ENCODE measurements around the gene CUBN. TPM values are rescaled to one million over a fixed set of nuclear protein-coding genes. Genes with fewer than 3 reads are reported as not detected.

Gene CUBN
- total and polyA plus RNA-seq, 7 experiments from 2014 or later = 0.39 to 17.5 (median 7.0) TPM

DNA sequence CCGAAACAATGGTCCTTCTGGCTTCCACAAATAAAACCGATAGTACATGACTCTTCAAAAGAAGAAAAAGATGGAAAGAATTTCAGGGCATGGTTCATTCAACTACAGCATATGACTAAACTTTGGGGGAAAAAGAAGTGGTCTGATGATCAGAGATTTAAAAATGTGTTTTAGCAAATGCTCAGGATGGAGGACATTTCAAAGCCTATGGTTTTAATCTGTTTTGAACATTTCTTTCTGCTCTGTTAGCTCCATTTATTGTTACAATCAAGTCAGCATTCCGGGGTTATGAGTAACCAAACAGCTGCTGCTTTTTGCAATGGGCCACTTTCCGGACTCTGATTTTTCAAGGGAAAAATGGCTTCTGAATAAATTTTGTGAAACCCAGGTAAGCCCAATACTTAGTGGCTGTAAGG lies 142.4 kb downstream of the CUBN start:
- ATAC-seq (no peak), DNase-seq (no peak)
- Histone ChIP-seq H3K27me3 (ENCODE audit: control insufficient read depth in 2 of 2, insufficient read depth in 2 of 2, low read length in 2 of 2) (no peaks in the 10 kb centered on the region), H3K36me3 (ENCODE audit: control insufficient read depth in 2 of 3, insufficient read depth in 3 of 3, low read length in 3 of 3) (no peaks in the 10 kb centered on the region), H3K27ac (ENCODE audit: low read depth, low read length) (no peak overlapping the region), H3K9me3 (ENCODE audit: control insufficient read depth in 2 of 3, low read length in 3 of 3) (no peaks in the 10 kb centered on the region), H3K4me3 (ENCODE audit: low read length) (no peak overlapping the region), H3K4me1 (ENCODE audit: control insufficient read depth in 2 of 2, insufficient read depth in 2 of 2, low read length in 2 of 2) (no peaks in the 10 kb centered on the region)
- Mint-ChIP-seq H3K27ac (peak overlapping the region in 1 of 9 donors; percentile 3), H3K9me3 (peaks cover 0 to 2% (median 0%) of the 10 kb centered on the region in 11 donors), H3K4me1 (peaks cover 0 to 6% (median 0%) of the 10 kb centered on the region in 7 donors), H3K27me3 (peaks cover 0 to 3% (median 0%) of the 10 kb centered on the region in 5 donors), H3K4me3 (no peak overlapping the region), H3K36me3 (peaks cover 0 to 34% (median 14%) of the 10 kb centered on the region in 5 donors)
- intact Hi-C loops (cut with micrococcal nuclease) = no loop called here
- ChIA-PET CTCF (interaction anchor here (0.7 to 1.2 kb wide), 3 partner anchors 29 to 38 kb away, joined by 3 read pairs; no protein-coding TSS in a partner anchor), POLR2A (no interaction called here)

DNA sequence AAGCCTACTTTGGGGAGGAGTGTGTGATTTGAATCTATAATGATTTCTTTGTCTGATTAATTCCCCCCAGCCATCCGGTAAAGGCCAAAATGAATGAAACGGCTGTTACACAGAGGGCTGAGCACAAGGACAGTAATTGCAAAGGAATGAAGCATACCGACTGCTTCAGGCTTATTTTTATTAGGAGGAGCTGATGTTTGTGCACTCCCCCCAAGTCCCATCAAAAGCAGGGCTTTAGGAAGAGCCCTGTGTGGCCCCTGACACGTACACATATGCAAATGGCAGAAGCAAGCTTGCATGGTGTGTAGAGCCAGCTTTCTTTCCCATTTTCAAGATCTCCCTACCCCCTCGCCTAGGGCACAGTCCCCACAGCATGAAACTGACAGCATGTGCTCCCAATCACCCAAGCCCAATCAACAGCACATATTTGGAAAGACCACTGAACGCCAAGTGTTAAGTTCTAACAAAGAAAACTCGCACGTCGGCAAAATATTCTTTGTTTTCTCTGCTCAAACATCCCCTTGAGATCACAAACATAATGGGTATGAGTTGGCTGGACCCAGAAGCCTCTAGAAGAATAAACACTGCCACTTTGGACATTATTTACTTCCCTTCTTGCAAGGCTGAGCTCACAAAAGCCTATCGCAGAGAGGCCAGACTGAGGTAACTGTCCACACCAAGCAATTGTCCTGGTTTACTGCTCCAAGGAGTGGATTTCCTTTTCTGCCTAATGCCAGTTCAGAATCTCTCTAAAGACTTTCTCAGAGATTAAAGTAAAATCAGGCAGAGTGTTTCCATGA lies 143.0 kb downstream of the CUBN start:
- Histone ChIP-seq H3K4me3 (ENCODE audit: low read length) (no peak overlapping the region), H3K4me1 (ENCODE audit: control insufficient read depth in 2 of 2, insufficient read depth in 2 of 2, low read length in 2 of 2) (no peaks in the 10 kb centered on the region), H3K27ac (ENCODE audit: low read depth, low read length) (no peak overlapping the region), H3K36me3 (ENCODE audit: control insufficient read depth in 2 of 3, insufficient read depth in 3 of 3, low read length in 3 of 3) (no peaks in the 10 kb centered on the region), H3K9me3 (ENCODE audit: control insufficient read depth in 2 of 3, low read length in 3 of 3) (no peaks in the 10 kb centered on the region), H3K27me3 (ENCODE audit: control insufficient read depth in 2 of 2, insufficient read depth in 2 of 2, low read length in 2 of 2) (no peaks in the 10 kb centered on the region)
- no peak for ATAC-seq
- Mint-ChIP-seq H3K36me3 (peaks cover 0 to 40% (median 20%) of the 10 kb centered on the region in 5 donors), H3K4me1 (peaks cover 0 to 6% (median 0%) of the 10 kb centered on the region in 7 donors), H3K9me3 (peaks cover 0 to 2% (median 0%) of the 10 kb centered on the region in 11 donors), H3K27me3 (peaks cover 0 to 3% (median 0%) of the 10 kb centered on the region in 5 donors), H3K27ac (peak overlapping the region in 1 of 9 donors; percentile 3), H3K4me3 (no peak overlapping the region)
- DNase-seq = no peak
- intact Hi-C loops (cut with micrococcal nuclease) = no loop called here
- ChIA-PET CTCF (interaction anchor here (0.7 to 1.2 kb wide), 2 partner anchors 35 to 39 kb away, joined by 3 read pairs; no protein-coding TSS in a partner anchor), POLR2A (no interaction called here)

DNA sequence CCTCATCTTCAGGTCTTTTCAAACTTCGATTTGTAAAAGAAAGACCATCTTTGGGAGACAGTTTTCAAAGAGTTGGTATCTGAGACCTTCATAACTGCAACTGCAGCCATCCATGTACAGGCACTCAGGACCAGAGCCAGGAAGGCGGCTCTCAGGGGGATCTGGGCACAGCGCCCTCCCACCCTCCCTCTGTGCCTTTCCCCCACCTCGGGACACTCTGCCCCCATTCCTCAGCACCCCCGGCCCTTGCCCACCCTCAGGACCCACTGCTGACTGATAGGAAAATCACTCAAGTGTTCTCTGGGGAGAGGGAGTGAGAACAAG lies 143.6 kb downstream of the CUBN start:
- CTCF ChIA-PET = no interaction called here
- ATAC-seq (no peak), DNase-seq (no peak)
- POLR2A ChIA-PET = no interaction called here
- no peak overlapping the region for H3K27ac ChIP-seq (ENCODE audit: low read depth, low read length)
- intact Hi-C loops (cut with micrococcal nuclease) = no loop called here
- no peaks in the 10 kb centered on the region for H3K36me3 ChIP-seq (ENCODE audit: control insufficient read depth in 2 of 3, insufficient read depth in 3 of 3, low read length in 3 of 3)
- no peaks in the 10 kb centered on the region for H3K27me3 ChIP-seq (ENCODE audit: control insufficient read depth in 2 of 2, insufficient read depth in 2 of 2, low read length in 2 of 2)
- no peaks in the 10 kb centered on the region for H3K4me1 ChIP-seq (ENCODE audit: control insufficient read depth in 2 of 2, insufficient read depth in 2 of 2, low read length in 2 of 2)
- Mint-ChIP-seq H3K9me3 (no peaks in the 10 kb centered on the region), H3K4me1 (peaks cover 0 to 10% (median 0%) of the 10 kb centered on the region in 7 donors), H3K36me3 (peaks cover 0 to 42% (median 21%) of the 10 kb centered on the region in 5 donors), H3K4me3 (no peak overlapping the region), H3K27me3 (peaks cover 0 to under 1% (median 0%) of the 10 kb centered on the region in 5 donors), H3K27ac (no peak overlapping the region)
- H3K9me3 ChIP-seq (ENCODE audit: control insufficient read depth in 2 of 3, low read length in 3 of 3) = no peaks in the 10 kb centered on the region
- no peak overlapping the region for H3K4me3 ChIP-seq (ENCODE audit: low read length)

DNA sequence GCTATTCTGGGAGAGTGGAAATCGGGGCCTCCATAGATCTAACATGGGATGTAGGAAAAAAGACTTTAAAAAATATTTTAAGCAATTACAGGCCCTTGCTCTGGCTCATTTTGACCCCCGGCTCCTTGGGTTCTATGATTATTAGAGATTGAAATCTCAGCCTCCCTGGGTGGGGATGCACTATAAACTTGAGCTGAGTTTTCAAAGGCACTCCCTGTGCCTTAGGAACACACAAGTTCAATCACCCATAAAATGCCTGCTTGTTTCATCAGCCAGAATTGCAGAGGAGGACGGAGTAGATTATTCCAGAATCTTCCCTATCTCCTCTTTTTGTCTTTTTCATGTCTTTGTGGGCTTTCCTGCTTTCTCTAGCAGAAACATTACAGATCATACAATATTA lies 145.4 kb downstream of the CUBN start:
- intact Hi-C loops (cut with micrococcal nuclease) = no loop called here
- no peak overlapping the region for H3K27ac ChIP-seq (ENCODE audit: low read depth, low read length)
- POLR2A ChIA-PET = no interaction called here
- peaks cover 0 to 4% (median 0%) of the 10 kb centered on the region in 7 donors for H3K4me1 Mint-ChIP-seq
- H3K27ac Mint-ChIP-seq = no peak overlapping the region
- peaks cover 0 to 51% (median 36%) of the 10 kb centered on the region in 5 donors for H3K36me3 Mint-ChIP-seq
- no peaks in the 10 kb centered on the region for H3K4me1 ChIP-seq (ENCODE audit: control insufficient read depth in 2 of 2, insufficient read depth in 2 of 2, low read length in 2 of 2)
- H3K9me3 Mint-ChIP-seq = peaks cover 0 to under 1% (median 0%) of the 10 kb centered on the region in 11 donors
- H3K36me3 ChIP-seq (ENCODE audit: control insufficient read depth in 2 of 3, insufficient read depth in 3 of 3, low read length in 3 of 3) = no peaks in the 10 kb centered on the region
- CTCF ChIA-PET = no interaction called here
- H3K9me3 ChIP-seq (ENCODE audit: control insufficient read depth in 2 of 3, low read length in 3 of 3) = no peaks in the 10 kb centered on the region
- H3K4me3 Mint-ChIP-seq = no peak overlapping the region
- peaks cover 0 to 8% (median 0%) of the 10 kb centered on the region in 5 donors for H3K27me3 Mint-ChIP-seq
- H3K4me3 ChIP-seq (ENCODE audit: low read length) = no peak overlapping the region
- ATAC-seq (no peak), DNase-seq (no peak)
- no peaks in the 10 kb centered on the region for H3K27me3 ChIP-seq (ENCODE audit: control insufficient read depth in 2 of 2, insufficient read depth in 2 of 2, low read length in 2 of 2)

DNA sequence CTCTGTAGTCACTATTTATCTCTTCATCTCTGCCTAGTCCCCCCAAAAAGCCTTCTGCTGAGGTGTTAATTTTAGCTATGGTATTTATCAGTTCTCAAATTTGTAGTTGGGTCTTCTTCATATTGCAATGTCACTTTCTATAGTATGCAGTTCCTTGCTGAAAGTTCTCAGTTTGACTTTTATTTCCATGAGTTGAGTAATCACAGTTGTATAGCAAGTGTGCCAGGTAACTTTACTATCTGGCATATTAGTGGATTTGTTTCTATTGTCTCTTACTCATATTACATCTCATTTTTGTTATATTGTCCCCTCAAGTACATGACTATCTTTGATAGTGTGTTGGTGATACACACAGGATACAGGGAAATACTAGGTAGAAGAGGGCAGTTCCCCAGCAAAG lies 152.8 kb downstream of the CUBN start:
- H3K36me3 ChIP-seq (ENCODE audit: control insufficient read depth in 2 of 3, insufficient read depth in 3 of 3, low read length in 3 of 3) = no peaks in the 10 kb centered on the region
- H3K4me1 ChIP-seq (ENCODE audit: control insufficient read depth in 2 of 2, insufficient read depth in 2 of 2, low read length in 2 of 2) = no peaks in the 10 kb centered on the region
- Mint-ChIP-seq H3K4me1 (peaks cover 0 to 9% (median 0%) of the 10 kb centered on the region in 7 donors), H3K27ac (no peak overlapping the region), H3K9me3 (peaks cover 0 to 7% (median 0%) of the 10 kb centered on the region in 11 donors), H3K27me3 (peaks cover 0 to 30% (median 0%) of the 10 kb centered on the region in 5 donors), H3K4me3 (no peak overlapping the region), H3K36me3 (peaks cover 5 to 69% (median 55%) of the 10 kb centered on the region in 5 donors)
- H3K9me3 ChIP-seq (ENCODE audit: control insufficient read depth in 2 of 3, low read length in 3 of 3) = no peaks in the 10 kb centered on the region
- intact Hi-C loops (cut with micrococcal nuclease) = no loop called here
- ChIA-PET POLR2A (no interaction called here), CTCF (no interaction called here)
- H3K4me3 ChIP-seq (ENCODE audit: low read length) = no peak overlapping the region
- no peaks in the 10 kb centered on the region for H3K27me3 ChIP-seq (ENCODE audit: control insufficient read depth in 2 of 2, insufficient read depth in 2 of 2, low read length in 2 of 2)
- ATAC-seq (no peak), DNase-seq (no peak)
- H3K27ac ChIP-seq (ENCODE audit: low read depth, low read length) = no peak overlapping the region

DNA sequence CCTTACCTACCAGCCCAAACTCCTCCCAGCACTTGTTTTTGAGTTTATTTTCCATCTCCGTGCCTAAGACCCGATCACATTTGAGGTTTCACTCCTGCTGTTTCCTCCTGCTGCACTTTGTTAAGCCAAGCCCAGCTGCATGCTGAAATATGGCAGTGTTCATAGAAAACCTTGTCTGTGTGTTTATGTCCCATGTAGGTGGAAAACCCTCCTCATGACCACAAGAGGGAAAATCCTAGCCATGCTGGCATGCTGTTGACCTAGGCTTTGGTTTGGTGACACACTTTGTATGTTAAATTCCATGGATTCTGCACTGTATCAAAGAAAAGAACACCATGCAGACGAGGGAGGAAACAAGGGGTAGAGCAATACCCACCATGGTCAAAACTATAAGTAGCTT lies 154.4 kb downstream of the CUBN start:
- H3K4me3 ChIP-seq (ENCODE audit: low read length) = no peak overlapping the region
- no peak overlapping the region for H3K27ac ChIP-seq (ENCODE audit: low read depth, low read length)
- ATAC-seq = no peak
- Mint-ChIP-seq H3K27ac (no peak overlapping the region), H3K9me3 (peaks cover 0 to 7% (median 0%) of the 10 kb centered on the region in 11 donors), H3K4me3 (no peak overlapping the region), H3K27me3 (peaks cover 0 to 36% (median 0%) of the 10 kb centered on the region in 5 donors), H3K36me3 (peaks cover 5 to 62% (median 49%) of the 10 kb centered on the region in 5 donors), H3K4me1 (peaks cover 0 to 5% (median 0%) of the 10 kb centered on the region in 7 donors)
- H3K4me1 ChIP-seq (ENCODE audit: control insufficient read depth in 2 of 2, insufficient read depth in 2 of 2, low read length in 2 of 2) = no peaks in the 10 kb centered on the region
- intact Hi-C loops (cut with micrococcal nuclease) = no loop called here
- H3K9me3 ChIP-seq (ENCODE audit: control insufficient read depth in 2 of 3, low read length in 3 of 3) = no peaks in the 10 kb centered on the region
- no peaks in the 10 kb centered on the region for H3K36me3 ChIP-seq (ENCODE audit: control insufficient read depth in 2 of 3, insufficient read depth in 3 of 3, low read length in 3 of 3)
- POLR2A ChIA-PET = no interaction called here
- CTCF ChIA-PET = no interaction called here
- no peak for DNase-seq
- no peaks in the 10 kb centered on the region for H3K27me3 ChIP-seq (ENCODE audit: control insufficient read depth in 2 of 2, insufficient read depth in 2 of 2, low read length in 2 of 2)

Measured in naive thymus-derived CD4-positive, alpha-beta T cell (primary cell).